DOHH2 (cell line): ENCODE results near the gene TBC1D14.

Experiments
- CTCF ChIP-seq: fragments of 200-600 bp; sonication (generic); IDR thresholded peaks from one replicate; pipeline ENCODE4 v1.5.1; 2014; ENCODE audit warnings: antibody characterized with exemption, mild to moderate bottlenecking, low read depth, low read length; ENCODE audit not compliant: poor library complexity, severe bottlenecking
- EZH2phosphoT487 ChIP-seq: fragments of 200-600 bp; sonication (generic); IDR thresholded peaks from 2 replicates; pipeline ENCODE4 v1.6.1; 2017; ENCODE audit warnings: borderline replicate concordance, mild to moderate bottlenecking, antibody characterized with exemption, low read length, moderate library complexity, mixed read lengths

GRCh38 chr4:6898763-6899162 is 10.9 kb upstream of the TBC1D14 start:
- TF ChIP-seq CTCF (no peak), EZH2phosphoT487 (no peak)
